Skeletal muscle tissue (tissue), 4 donors: ENCODE data around the gene TUBB1. TPM values are rescaled to one million over a fixed set of nuclear protein-coding genes. Genes with fewer than 3 reads are reported as not detected.

ENCODE experiments used
- H3K27ac ChIP-seq: one replicate; pipeline ENCODE4 v1.7.0; 2013; ENCODE audit warnings: mild to moderate bottlenecking, low read depth, low read length, inconsistent platforms
- H3K27me3 ChIP-seq, 3 donors: one replicate each; pipeline ENCODE4 v1.7.0; 2013; ENCODE audit warnings: low read length in 3 of 3; ENCODE audit not compliant: control insufficient read depth in 3 of 3, insufficient read depth in 3 of 3
- H3K36me3 ChIP-seq, 3 donors: one replicate each; pipeline ENCODE4 v1.7.0; 2013; ENCODE audit warnings: low read length in 3 of 3; ENCODE audit not compliant: control insufficient read depth in 3 of 3, insufficient read depth in 3 of 3
- H3K4me1 ChIP-seq, 3 donors: one replicate each; pipeline ENCODE4 v1.7.0; 2013; ENCODE audit warnings: low read length in 3 of 3, mild to moderate bottlenecking in 3 of 3; ENCODE audit not compliant: control insufficient read depth in 3 of 3, insufficient read depth in 3 of 3
- H3K4me3 ChIP-seq, 3 donors: one replicate each; pipeline ENCODE4 v1.7.0; 2013; ENCODE audit warnings: low read length in 3 of 3
- H3K9ac ChIP-seq, 3 donors: one replicate each; pipeline ENCODE4 v1.7.0; 2013; ENCODE audit warnings: low read length in 3 of 3, mild to moderate bottlenecking in 3 of 3, moderate library complexity in 2 of 3, low read depth in 1 of 3
- H3K9me3 ChIP-seq, 3 donors: one replicate each; pipeline ENCODE4 v1.7.0; 2013; ENCODE audit warnings: low read length in 3 of 3; ENCODE audit not compliant: control insufficient read depth in 3 of 3
- total RNA-seq: library from RNA; depleted of rRNA; stranded (reverse); fragments of >200 nt; gene quantifications from one replicate; pipeline ENCODE4 v1.2.3, GENCODE V29; 2014
- donor health status: Osteomylitis.

Gene TUBB1
- total RNA-seq, result 1.0 TPM

GRCh38 chr20:59019217-59019616 lies at the start of gene TUBB1:
TUBB1 (plus strand) TSS chr20:59019429; CDS start chr20:59019523, 94 bp downstream.
- no peak within 1 kb of the TSS for H3K4me3 ChIP-seq
- peaks cover 12 to 17% (median 15%) of the 10 kb centered on the region in 3 donors for H3K36me3 ChIP-seq
- H3K9me3 ChIP-seq, result no peaks in the 10 kb centered on the region
- no peak within 1 kb of the TSS for H3K9ac ChIP-seq
- H3K27me3 ChIP-seq, result no peaks in the 10 kb centered on the region
- H3K27ac ChIP-seq, result no peak within 1 kb of the TSS
- peaks cover 0 to 4% (median 0%) of the 10 kb centered on the region in 3 donors for H3K4me1 ChIP-seq

GRCh38 chr20:58969439-58969838 lies 49.8 kb upstream of the TUBB1 start:
- Histone ChIP-seq H3K4me1 (no peaks in the 10 kb centered on the region), H3K9ac (no peak overlapping the region), H3K27me3 (no peaks in the 10 kb centered on the region), H3K9me3 (no peaks in the 10 kb centered on the region), H3K4me3 (no peak overlapping the region), H3K36me3 (no peaks in the 10 kb centered on the region), H3K27ac (no peak overlapping the region)

- H3K4me3 ChIP-seq, result no peak overlapping the region
- H3K9ac ChIP-seq, result no peak overlapping the region
Observed at GRCh38 chr20:58970146-58970545, 49.1 kb upstream of the TUBB1 start.

GRCh38 chr20:58971429-58971828 lies 47.8 kb upstream of the TUBB1 start:
- H3K36me3 ChIP-seq, result no peaks in the 10 kb centered on the region
- H3K4me1 ChIP-seq, result no peaks in the 10 kb centered on the region
- H3K9ac ChIP-seq, result no peak overlapping the region
- H3K27ac ChIP-seq, result no peak overlapping the region
- no peaks in the 10 kb centered on the region for H3K27me3 ChIP-seq
- H3K9me3 ChIP-seq, result peaks cover 0 to 6% (median 3%) of the 10 kb centered on the region in 3 donors
- H3K4me3 ChIP-seq, result no peak overlapping the region

More at GRCh38 chr20:58970146-58970545, 49.1 kb upstream of the TUBB1 start:
- Histone ChIP-seq H3K36me3 (no peaks in the 10 kb centered on the region), H3K27me3 (no peaks in the 10 kb centered on the region), H3K4me1 (no peaks in the 10 kb centered on the region), H3K9me3 (no peaks in the 10 kb centered on the region), H3K27ac (no peak overlapping the region)

GRCh38 chr20:58973179-58973578 lies 46.0 kb upstream of the TUBB1 start:
- Histone ChIP-seq H3K9me3 (peaks cover 0 to 6% (median 3%) of the 10 kb centered on the region in 3 donors), H3K4me3 (no peak overlapping the region), H3K27ac (no peak overlapping the region), H3K27me3 (no peaks in the 10 kb centered on the region), H3K36me3 (no peaks in the 10 kb centered on the region), H3K9ac (no peak overlapping the region), H3K4me1 (no peaks in the 10 kb centered on the region)

- Histone ChIP-seq H3K9ac (no peak overlapping the region), H3K36me3 (no peaks in the 10 kb centered on the region), H3K4me3 (no peak overlapping the region), H3K9me3 (peaks cover 0 to 6% (median 3%) of the 10 kb centered on the region in 3 donors), H3K27me3 (no peaks in the 10 kb centered on the region), H3K4me1 (no peaks in the 10 kb centered on the region), H3K27ac (no peak overlapping the region)
Observed at GRCh38 chr20:58973866-58974265, 45.4 kb upstream of the TUBB1 start.

- Histone ChIP-seq H3K9ac (no peak overlapping the region), H3K27ac (no peak overlapping the region), H3K36me3 (no peaks in the 10 kb centered on the region), H3K9me3 (peaks cover 0 to 6% (median 3%) of the 10 kb centered on the region in 3 donors), H3K4me3 (no peak overlapping the region), H3K27me3 (no peaks in the 10 kb centered on the region), H3K4me1 (no peaks in the 10 kb centered on the region)
Observed at GRCh38 chr20:58975353-58975752, 43.9 kb upstream of the TUBB1 start.

GRCh38 chr20:58976061-58976730 lies 43.0 kb upstream of the TUBB1 start:
- Histone ChIP-seq H3K27ac (no peak overlapping the region), H3K36me3 (no peaks in the 10 kb centered on the region), H3K4me3 (no peak overlapping the region), H3K9ac (no peak overlapping the region), H3K4me1 (peaks cover 0 to 3% (median 0%) of the 10 kb centered on the region in 3 donors), H3K9me3 (peaks cover 0 to 6% (median 3%) of the 10 kb centered on the region in 3 donors), H3K27me3 (no peaks in the 10 kb centered on the region)

- H3K9me3 ChIP-seq, result peaks cover 0 to 6% (median 3%) of the 10 kb centered on the region in 3 donors
- no peaks in the 10 kb centered on the region for H3K36me3 ChIP-seq
- no peak overlapping the region for H3K4me3 ChIP-seq
- no peak overlapping the region for H3K9ac ChIP-seq
- H3K4me1 ChIP-seq, result peaks cover 7 to 16% (median 13%) of the 10 kb centered on the region in 3 donors
- H3K27ac ChIP-seq, result no peak overlapping the region
- no peaks in the 10 kb centered on the region for H3K27me3 ChIP-seq
Observed at GRCh38 chr20:58978351-58979190, 40.7 kb upstream of the TUBB1 start.
